HG03457 (cell line): ENCODE results near the gene COX17.
"Not testable (repeated sequence)": the region's sequence is repeated elsewhere in the genome, so short reads cannot be mapped to it uniquely, and the experiment has no call there.

Source experiments
- ATAC-seq: cut with Tn5 transposase; IDR thresholded peaks from one replicate; pipeline ENCODE4 v1.9.1; 2021; ENCODE audit warnings: moderate number of reproducible peaks; ENCODE audit not compliant: unreplicated experiment

Gene COX17, protein sequence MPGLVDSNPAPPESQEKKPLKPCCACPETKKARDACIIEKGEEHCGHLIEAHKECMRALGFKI

DNA sequence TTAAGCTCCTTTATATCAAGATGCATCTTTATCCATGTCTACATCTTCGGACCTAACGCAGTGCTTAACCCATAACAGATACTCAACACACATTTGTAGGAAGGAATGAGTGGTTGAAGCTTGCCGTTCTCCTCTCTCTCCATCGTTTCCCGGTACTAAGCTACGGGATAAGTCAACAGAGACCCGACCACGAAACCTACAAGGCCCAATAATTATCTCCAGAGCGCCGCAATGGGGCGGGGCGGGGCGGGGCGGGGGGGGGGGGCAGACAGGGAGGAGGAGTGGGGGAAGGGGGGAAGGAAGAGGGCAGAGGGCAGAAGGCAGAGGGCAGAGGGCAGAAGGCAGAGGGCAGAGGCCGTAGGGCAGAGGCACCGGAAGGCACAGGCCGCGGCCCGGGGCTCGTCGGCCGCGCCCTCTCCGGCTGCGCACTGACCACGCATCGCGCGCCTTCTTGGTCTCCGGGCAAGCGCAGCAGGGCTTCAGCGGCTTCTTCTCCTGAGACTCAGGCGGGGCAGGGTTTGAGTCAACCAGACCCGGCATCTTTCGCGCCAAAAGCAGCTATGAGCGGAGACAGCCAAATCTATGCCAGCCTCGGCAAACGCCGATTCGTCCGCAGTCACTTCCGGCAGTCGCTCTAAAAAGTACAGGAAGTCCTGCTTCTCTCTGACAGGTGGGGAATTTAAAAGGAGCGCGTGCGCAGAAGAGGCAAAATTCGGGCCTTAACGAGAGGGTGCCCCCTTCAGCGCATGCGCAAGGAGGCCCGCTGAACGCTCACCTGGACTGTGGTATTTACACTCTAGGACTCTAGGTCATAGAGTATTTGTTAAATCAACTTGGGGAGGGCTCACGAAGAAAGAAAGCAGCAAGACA, at the start of gene COX17:
Gene COX17 (minus strand): TSS at position 636 of the 870 bp plus-strand sequence. CDS start 96 bp downstream, at position 540.
- peak; percentile 82 for ATAC-seq

- ATAC-seq = no peak
Observed at GRCh38 chr3:119726909-119727308, 49.7 kb upstream of the COX17 start.

DNA sequence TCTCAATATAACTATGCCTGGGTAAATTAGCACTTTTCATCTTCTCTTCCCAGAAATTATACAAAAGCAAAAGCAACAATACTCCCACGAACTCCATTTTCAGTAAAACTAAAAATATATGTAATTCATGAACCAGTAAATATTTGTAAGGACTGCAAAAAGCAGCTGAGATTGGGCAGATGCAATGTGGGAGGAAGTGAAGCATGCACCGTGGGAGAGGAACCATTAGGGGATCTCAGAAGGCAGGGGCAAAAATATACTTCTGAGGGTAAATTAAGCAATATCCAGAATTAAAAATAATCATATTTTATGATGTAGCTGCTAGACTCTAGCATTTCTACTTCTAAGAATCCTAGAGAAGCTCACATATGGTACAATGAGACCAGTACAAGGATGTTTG, 45.8 kb upstream of the COX17 start:
- no peak for ATAC-seq

GRCh38 chr3:119717520-119717919, 40.3 kb upstream of the COX17 start:
- ATAC-seq = no peak

GRCh38 chr3:119716998-119717397, 39.8 kb upstream of the COX17 start:
- no peak for ATAC-seq

- ATAC-seq = no peak
Observed at GRCh38 chr3:119715105-119715504, 37.9 kb upstream of the COX17 start.

DNA sequence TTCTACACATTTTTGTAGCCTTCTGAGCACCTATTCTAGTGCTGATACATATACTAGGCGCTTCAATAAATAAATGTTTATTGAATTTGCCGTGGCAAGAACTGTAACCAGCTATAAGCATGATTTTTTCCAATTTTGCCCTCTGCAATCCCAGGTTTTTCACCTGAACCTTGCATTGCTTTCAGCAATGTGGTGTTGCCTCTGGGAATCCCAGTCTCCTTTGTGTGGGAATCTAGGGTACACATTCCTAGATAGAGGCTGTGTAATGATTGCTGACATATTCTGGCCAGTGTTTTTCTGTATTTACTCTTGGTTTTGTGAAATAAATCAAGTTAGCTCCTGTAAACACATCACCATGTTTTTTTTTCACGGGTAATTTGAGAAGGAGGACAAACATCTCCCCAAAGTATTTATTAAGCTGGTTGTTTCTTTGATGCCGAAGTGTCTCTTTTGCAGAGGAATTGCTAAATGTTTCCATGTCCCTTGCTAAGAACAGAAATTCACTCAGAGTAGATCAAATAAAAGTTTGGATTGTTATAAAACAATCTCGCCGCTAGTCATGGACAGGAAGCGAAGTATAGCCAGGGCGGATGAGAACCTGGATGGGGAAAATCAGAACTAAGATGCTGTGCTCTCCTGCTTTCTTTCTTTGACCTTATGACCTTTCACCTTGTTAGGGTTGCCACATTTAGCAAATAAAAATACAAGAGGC, 26.8 kb upstream of the COX17 start:
- ATAC-seq = no peak

DNA sequence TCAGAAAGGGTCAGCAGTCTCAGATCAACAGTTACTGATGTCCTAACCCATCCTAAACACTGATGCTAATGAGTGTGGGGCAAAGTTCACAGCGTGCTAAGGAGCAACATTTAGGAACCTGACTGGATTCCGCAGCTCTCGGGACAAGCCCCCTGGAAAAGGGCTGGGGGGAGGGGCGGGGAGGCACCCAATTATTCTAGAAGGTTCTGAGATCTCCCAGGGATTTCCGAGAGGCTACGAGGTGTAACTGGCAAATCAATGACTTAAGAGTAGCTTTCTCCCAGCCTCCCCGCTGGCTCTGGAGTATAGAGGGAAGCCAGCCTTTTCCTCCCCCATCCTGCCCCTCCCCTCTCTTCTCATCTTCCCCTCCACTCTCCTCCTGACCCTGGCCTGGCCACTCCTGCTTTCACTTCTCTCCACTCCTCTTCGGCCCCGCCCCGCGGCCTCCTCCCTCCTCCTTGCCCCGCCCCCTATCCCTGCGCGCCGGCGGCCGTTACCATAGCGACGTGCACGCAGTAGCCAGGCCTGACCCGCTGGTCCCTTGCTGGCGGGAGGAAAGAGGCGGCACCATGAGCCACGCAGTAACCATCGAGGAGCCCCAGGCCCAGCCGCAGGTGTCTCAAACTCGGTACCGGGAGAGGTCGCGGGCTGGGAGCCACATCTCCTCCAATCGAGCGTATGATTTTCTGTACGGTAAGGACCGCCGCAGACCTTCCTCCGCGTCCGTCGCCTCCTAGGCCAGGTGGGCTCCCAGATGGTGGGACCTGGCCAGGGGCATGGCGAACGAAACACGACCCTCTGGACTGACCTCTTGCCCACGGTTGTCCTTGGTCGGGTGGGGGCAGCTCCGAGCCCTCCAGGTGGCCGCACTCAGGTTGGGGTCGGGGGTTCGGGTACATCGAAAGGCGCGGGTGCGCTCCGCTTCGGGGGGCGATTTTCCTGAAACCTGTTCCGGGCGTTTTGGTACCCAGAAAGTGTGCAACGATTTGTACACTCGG, 25.6 kb upstream of the COX17 start, which contains the start of gene CFAP91:
Gene CFAP91 (plus strand): TSS at position 493 of the 998 bp plus-strand sequence. CDS start 77 bp downstream, at position 570.
- ATAC-seq = peak; percentile 88

DNA sequence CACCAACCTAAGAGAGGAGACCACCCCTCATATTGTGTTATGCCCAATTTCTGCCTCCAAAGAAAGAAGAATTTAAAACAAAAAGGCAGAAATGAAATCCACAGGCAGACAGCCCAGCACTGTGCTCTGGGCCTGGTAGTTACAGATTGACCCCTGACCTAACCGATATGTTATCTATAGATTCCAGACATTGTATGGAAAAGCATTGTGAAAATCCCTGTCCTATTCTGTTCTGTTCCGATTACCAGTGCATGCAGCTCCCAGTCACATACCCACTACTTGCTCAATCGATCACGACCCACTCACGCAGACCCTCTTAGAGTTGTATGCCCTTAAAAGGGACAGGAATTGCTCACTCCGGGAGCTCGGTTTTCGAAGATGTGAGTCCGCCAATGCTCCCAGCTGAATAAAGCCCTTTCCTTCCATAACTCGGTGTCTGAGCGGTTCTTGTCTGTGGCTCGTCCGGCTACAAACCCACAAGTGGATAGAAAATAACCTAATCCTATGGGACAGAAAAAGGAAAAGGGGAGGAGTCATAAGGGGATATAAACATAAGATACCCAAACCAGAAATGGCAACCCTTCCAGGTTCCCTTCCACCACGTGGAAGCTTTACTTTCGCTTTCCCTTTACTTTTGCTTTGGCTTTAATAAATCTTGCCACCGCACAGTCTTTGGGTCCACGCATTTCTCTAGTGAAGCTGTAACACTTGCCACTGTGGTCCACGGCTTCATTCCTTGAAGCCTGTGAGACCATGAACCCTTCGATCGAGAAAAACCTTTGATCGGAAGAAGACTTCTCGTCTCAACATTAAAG, 23.9 kb upstream of the COX17 start:
- no peak for ATAC-seq

GRCh38 chr3:119700269-119700919, 23.2 kb upstream of the COX17 start:
- no peak for ATAC-seq

GRCh38 chr3:119697394-119697793, 20.2 kb upstream of the COX17 start:
- no peak for ATAC-seq

GRCh38 chr3:119695480-119695879, 18.3 kb upstream of the COX17 start:
- no peak for ATAC-seq

- no peak for ATAC-seq
Observed at GRCh38 chr3:119690043-119690656, 12.9 kb upstream of the COX17 start.

DNA sequence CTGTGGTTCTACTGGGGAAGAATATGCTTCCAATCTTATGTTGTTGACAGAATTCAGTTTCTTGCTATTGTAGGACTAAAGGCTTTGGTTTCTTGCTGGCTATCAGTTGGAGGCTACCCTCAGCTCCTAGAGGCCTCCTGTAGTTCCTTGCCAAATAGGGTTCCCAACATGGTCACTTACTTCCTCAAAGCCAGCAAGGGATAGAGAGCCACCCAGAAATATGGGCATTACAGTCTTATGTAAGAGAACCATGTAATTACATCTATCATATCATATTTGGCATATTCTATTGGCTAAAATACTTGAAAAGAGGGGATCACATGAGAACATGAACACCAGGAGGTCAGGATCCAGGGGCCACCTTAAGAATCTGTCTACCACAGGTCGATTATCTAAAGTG, 6.2 kb upstream of the COX17 start:
- no peak for ATAC-seq

GRCh38 chr3:119681279-119681678, 4.1 kb upstream of the COX17 start:
- no peak for ATAC-seq

GRCh38 chr3:119679874-119680273, 2.7 kb upstream of the COX17 start:
- no peak for ATAC-seq

- ATAC-seq = not testable (repeated sequence)
Observed at GRCh38 chr3:119678209-119678608, 1.0 kb upstream of the COX17 start.

DNA sequence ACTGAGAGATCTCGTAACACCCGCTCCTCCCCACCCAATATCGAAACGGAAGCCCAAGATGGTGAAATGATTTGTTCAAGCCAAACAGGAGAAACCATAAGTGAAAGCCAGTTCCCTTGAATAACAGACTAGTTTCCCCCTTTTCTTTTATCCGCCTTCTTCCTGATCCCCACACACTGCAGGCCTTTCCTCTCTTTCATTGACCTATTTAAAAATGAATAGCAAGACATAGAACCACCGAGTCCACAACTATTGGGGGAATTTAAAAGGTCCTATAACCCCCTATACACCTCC, 382 bp upstream of the COX17 start:
- no peak for ATAC-seq

- no peak for ATAC-seq
Observed at GRCh38 chr3:119676020-119676419, 1.2 kb downstream of the COX17 start.
